SK-N-SH treated with all-trans-retinoic acid at 6 μM for 48 hours (cell line): ENCODE results near the gene MYO9A.

ENCODE experiments used
- ATAC-seq: fragments of 200-7000 bp; cut with Tn5 transposase; 3 replicates; pipeline ENCODE4 v1.9.1; 2020; ENCODE audit warnings: mild to moderate bottlenecking, moderate library complexity
- BACH2 ChIP-seq: fragments of 250-450 bp; sonication (Bioruptor Pico); IDR thresholded peaks from 2 replicates; pipeline ENCODE4 v1.9.0; 2021; ENCODE audit warnings: mild to moderate bottlenecking, borderline replicate concordance
- CREB5 ChIP-seq: fragments of 250-450 bp; sonication (Bioruptor Pico); IDR thresholded peaks from 2 replicates; pipeline ENCODE4 v1.5.1; 2020; ENCODE audit warnings: low read depth, mild to moderate bottlenecking, moderate library complexity
- CSDC2 ChIP-seq: fragments of 250-450 bp; sonication (Bioruptor Pico); IDR thresholded peaks from 2 replicates; pipeline ENCODE4 v1.5.0; 2020; ENCODE audit warnings: mild to moderate bottlenecking, moderate library complexity
- CSRNP3 ChIP-seq: fragments of 250-450 bp; sonication (Bioruptor Pico); IDR thresholded peaks from 2 replicates; pipeline ENCODE4 v1.5.1; 2021; ENCODE audit warnings: mild to moderate bottlenecking, moderate library complexity
- GLIS3 ChIP-seq: fragments of 250-450 bp; sonication (Bioruptor Pico); IDR thresholded peaks from 2 replicates; pipeline ENCODE4 v1.5.0; 2020; ENCODE audit warnings: mild to moderate bottlenecking, moderate library complexity
- ISL1 ChIP-seq: fragments of 250-450 bp; sonication (Bioruptor Pico); IDR thresholded peaks from 2 replicates; pipeline ENCODE4 v2.1.2; 2022; ENCODE audit warnings: mild to moderate bottlenecking, moderate library complexity
- OSR1 ChIP-seq: fragments of 250-450 bp; sonication (Bioruptor Pico); IDR thresholded peaks from 2 replicates; pipeline ENCODE4 v1.8.0; 2022; ENCODE audit warnings: moderate library complexity, mild to moderate bottlenecking, inconsistent platforms
- POU6F1 ChIP-seq: fragments of 250-450 bp; sonication (Bioruptor Pico); IDR thresholded peaks from 2 replicates; pipeline ENCODE4 v1.8.0; 2021; ENCODE audit warnings: low read depth, mild to moderate bottlenecking, moderate library complexity, borderline replicate concordance
- PPARA ChIP-seq: fragments of 250-450 bp; sonication (Bioruptor Pico); IDR thresholded peaks from 2 replicates; pipeline ENCODE4 v1.5.0; 2020; ENCODE audit warnings: mild to moderate bottlenecking, borderline replicate concordance
- RARB ChIP-seq: fragments of 250-450 bp; sonication (Bioruptor Pico); IDR thresholded peaks from 2 replicates; pipeline ENCODE4 v1.8.0; 2021; ENCODE audit warnings: mild to moderate bottlenecking, moderate library complexity
- SNAI2 ChIP-seq: fragments of 250-450 bp; sonication (Bioruptor Pico); IDR thresholded peaks from 2 replicates; pipeline ENCODE4 v1.5.0; 2020; ENCODE audit warnings: mild to moderate bottlenecking, moderate library complexity
- TOX ChIP-seq: fragments of 250-450 bp; sonication (Bioruptor Pico); IDR thresholded peaks from 2 replicates; pipeline ENCODE4 v1.8.0; 2021; ENCODE audit warnings: mild to moderate bottlenecking, moderate library complexity, borderline replicate concordance
- TSHZ2 ChIP-seq: fragments of 250-450 bp; sonication (Bioruptor Pico); IDR thresholded peaks from 2 replicates; pipeline ENCODE4 v1.5.0; 2020; ENCODE audit warnings: mild to moderate bottlenecking, moderate library complexity
- ZC3H10 ChIP-seq: fragments of 250-450 bp; sonication (Bioruptor Pico); IDR thresholded peaks from 2 replicates; pipeline ENCODE4 v1.5.1; 2021; ENCODE audit warnings: mild to moderate bottlenecking, moderate library complexity
- ZFP3 ChIP-seq: fragments of 250-450 bp; sonication (Bioruptor Pico); IDR thresholded peaks from 2 replicates; pipeline ENCODE4 v1.5.0; 2020; ENCODE audit warnings: mild to moderate bottlenecking, moderate library complexity
- ZFP30 ChIP-seq: fragments of 450-650 bp; formaldehyde crosslinking; IDR thresholded peaks from 2 replicates; pipeline ENCODE4 v1.5.0; 2022; ENCODE audit warnings: mild to moderate bottlenecking, moderate library complexity
- ZNF565 ChIP-seq: fragments of 450-650 bp; formaldehyde crosslinking; conservative IDR thresholded peaks from 2 replicates; pipeline ENCODE4 v1.5.0; 2020; ENCODE audit warnings: low read depth, mild to moderate bottlenecking, moderate library complexity
- ZNF70 ChIP-seq: fragments of 450-650 bp; formaldehyde crosslinking; IDR thresholded peaks from 2 replicates; pipeline ENCODE4 v1.5.0; 2020; ENCODE audit warnings: mild to moderate bottlenecking, moderate library complexity
- ZNF8 ChIP-seq: fragments of 450-650 bp; formaldehyde crosslinking; IDR thresholded peaks from 2 replicates; pipeline ENCODE4 v1.5.0; 2020; ENCODE audit warnings: mild to moderate bottlenecking, moderate library complexity

The MYO9A gene

GRCh38 chr15:71931261-71931660 is 186.7 kb downstream of the MYO9A start:
- no peak for ATAC-seq

GRCh38 chr15:71925145-71925544 is 192.8 kb downstream of the MYO9A start:
- TF ChIP-seq CSRNP3 (CRISPR knock-in tag) (no peak), RARB (CRISPR knock-in tag) (no peak), POU6F1 (no peak), OSR1 (CRISPR knock-in tag) (no peak), ZNF70 (CRISPR knock-in tag) (no peak), BACH2 (CRISPR knock-in tag) (no peak), GLIS3 (CRISPR knock-in tag) (no peak), TOX (no peak), ZC3H10 (CRISPR knock-in tag) (no peak), SNAI2 (CRISPR knock-in tag) (no peak), CREB5 (CRISPR knock-in tag) (no peak), ZFP3 (no peak), TSHZ2 (no peak), ZNF8 (CRISPR knock-in tag) (no peak), PPARA (CRISPR knock-in tag) (no peak)
- TF ChIP-seq, all 23 proteins: peak for 0
- ATAC-seq, result no peak

More at GRCh38 chr15:71931261-71931660, 186.7 kb downstream of the MYO9A start:
- TF ChIP-seq GLIS3 (CRISPR knock-in tag) (no peak), ISL1 (CRISPR knock-in tag) (no peak), OSR1 (CRISPR knock-in tag) (no peak), CREB5 (CRISPR knock-in tag) (no peak), ZC3H10 (CRISPR knock-in tag) (no peak), ZFP30 (no peak), CSDC2 (CRISPR knock-in tag) (no peak), CSRNP3 (CRISPR knock-in tag) (no peak), TOX (no peak), ZNF565 (CRISPR knock-in tag) (no peak), TSHZ2 (no peak), RARB (CRISPR knock-in tag) (no peak)
